SW 1271 (cell line): Measurements from ENCODE around the gene AP1S1.

Experiments
- DNase-seq, 2 experiments: peaks; one replicate each; lab custom pipeline; 2025; lab: John Stamatoyannopoulos, UW

AP1S1 gene

DNA sequence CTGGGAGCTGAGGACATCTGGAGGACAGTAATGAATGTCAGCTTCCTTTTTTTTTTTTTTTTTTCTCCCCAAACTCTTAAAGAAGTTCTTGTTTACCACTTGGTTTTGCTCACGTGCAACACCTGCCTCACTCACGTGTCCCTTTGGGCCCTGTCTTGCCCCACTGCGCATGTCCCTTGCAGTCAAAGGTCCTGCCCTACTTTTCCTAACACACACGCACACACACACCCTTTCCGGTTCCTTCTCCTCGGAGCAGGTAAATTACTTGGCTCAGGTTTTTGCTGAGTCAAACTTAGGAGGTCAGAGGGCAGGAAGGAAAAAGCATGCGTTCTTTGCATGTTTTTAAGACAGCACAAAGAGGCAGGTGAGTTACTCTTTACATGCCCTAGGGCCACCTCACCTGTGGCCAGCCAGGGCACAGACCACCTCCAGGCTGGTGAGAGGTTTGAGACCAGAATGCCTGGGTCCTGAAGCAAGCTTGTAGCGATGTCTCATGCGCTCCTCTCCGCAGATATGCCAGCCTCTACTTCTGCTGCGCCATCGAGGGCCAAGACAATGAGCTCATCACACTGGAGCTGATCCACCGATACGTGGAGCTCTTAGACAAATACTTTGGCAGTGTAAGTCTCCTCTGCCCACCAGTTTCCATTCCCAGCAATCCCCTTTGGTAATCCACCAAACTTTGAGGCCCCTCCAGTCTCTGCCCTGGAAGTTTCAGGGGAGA lies 2.8 kb downstream of the AP1S1 start:
- DNase-seq, result no peak

DNA sequence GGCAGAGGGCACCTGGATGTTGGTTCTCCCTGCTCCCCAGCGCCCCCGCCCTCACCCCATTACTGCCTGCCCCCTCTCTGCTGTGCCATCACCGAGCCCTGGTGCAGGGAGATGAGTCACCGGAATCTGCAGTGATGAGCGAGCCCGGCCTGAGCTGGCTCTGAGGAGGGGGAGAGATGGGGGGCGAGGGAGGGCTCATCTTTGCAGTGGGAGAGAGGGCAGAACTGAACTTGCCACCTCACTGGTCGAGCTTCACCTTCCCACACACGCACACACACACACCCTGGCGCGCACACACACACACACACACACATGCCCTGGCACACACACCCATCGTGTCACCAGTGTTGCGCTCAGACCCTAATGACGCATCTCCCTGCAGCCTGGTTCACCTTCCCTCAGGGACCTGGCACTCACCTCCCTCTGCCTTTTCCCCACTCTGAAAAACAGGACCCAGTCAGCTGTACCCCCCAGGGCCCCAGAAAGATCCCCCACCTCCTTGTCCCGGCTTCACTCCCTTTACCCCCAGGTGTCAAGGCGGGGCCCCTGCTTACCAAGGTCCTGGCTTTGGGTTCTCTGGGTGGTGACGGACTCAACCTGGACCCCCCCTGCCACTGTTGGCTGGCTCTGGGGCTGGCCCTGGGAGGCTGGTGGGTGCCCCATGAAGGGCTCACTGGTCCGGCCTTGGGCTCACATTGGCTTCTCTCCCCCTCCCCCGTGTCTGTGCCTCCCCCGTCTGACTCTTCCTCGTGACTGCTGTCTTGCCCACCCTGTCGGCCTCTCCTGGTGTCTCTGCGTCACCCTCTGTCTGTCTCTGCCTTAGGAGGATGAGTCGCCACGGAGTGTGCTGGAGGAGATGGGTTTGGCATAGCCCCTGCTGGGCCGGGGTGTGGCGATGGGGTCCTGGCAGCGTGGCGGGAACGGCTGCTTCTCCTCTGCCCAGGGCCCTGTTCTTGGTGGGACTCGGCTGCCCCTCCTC lies 5.7 kb downstream of the AP1S1 start:
- DNase-seq, result peak in 1 of 2 experiments; percentile 49

DNA sequence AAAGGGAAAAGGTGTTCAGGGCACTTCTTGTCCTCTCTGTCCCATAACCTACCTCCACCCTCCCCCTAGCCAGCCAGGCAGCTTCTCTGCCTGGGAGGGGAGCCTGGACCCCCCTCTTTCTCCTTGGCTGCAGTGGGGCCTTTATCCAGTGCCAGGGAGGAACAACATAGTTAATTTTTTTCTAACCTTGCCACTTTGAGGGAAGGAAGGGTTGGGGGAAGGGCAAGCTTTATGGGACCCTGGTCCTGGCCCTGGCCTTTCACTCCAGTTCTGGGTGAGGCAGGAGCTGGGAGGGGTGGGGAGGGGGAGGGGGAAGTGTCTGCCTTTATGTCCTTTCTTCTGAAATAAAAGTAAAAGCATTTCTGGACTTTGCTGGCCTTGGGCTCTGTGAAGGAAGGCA lies 6.6 kb downstream of the AP1S1 start:
- no peak for DNase-seq

DNA sequence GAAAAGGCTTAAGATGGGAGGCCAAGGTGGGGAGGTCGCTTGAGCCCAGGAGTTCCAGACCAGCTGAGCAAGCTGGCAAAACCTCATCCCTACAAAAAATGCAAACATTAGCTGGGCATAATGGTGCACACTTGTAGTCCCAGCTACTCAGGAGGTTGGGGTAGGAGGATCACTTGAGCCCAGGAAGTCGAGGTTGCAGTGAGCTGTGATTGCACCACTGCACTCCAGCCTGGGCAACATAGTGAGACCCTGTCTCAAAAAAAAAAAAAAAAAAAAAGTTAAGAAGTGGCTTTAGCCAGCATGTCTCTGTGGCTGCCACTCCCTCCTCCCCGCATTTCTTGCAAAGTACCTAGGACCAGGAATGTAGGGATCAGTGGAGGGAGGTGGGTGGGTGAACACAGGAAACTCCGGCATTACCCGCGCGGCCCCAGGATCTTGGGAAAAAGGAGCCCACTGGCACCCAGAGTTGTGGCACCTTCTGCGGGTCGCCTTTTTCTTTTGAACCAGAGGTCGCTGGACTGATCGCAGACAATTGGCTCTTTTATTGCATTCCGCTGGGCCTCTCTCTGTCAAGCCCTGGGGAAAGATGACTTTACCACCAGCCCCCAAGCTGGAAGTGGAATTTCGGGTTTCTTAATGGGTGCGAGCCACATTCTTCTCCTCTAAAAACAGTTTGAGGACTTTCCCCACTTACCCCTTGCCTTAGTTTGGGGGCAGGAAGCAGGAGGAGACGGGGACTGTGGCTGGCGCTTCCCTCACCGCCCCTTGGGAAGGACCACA lies 7.6 kb downstream of the AP1S1 start:
- DNase-seq, result no peak

DNA sequence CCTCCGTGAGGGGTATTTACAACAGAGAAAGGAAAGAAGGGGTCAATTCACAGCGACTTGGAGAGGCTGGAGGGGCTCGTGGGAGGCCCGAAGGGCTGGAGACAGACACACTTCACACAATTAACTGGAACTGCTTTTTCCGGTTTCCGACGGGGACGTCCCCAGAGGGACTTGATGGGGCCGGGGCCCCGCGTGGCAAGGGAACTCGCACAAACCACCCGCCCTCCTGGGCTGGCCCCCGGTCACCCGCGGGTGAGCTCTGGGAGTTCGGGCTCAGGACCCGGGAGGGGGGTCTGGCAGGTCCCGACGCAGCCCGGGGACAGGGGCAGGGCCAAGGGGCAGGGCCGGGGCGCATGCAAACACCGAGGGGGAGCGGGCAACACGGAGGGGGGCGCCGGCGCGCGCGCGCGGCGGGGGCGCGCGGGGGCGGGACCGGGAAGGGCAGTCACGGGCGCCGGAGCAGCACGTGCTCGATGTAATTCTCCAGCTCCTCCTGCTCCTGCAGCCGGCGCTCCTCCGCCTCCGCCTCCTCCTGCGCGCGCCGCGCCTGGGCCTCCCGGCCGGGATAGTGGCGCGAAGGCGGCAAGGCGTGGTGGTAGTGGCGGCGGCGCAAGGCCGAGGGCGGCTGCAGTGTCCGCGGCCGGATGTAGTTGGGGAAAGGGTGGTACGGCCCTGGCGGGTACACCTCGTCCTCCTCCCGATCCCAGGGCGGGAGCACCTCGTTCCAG lies 8.4 kb downstream of the AP1S1 start:
- peak in 1 of 2 experiments; percentile 74 for DNase-seq

DNA sequence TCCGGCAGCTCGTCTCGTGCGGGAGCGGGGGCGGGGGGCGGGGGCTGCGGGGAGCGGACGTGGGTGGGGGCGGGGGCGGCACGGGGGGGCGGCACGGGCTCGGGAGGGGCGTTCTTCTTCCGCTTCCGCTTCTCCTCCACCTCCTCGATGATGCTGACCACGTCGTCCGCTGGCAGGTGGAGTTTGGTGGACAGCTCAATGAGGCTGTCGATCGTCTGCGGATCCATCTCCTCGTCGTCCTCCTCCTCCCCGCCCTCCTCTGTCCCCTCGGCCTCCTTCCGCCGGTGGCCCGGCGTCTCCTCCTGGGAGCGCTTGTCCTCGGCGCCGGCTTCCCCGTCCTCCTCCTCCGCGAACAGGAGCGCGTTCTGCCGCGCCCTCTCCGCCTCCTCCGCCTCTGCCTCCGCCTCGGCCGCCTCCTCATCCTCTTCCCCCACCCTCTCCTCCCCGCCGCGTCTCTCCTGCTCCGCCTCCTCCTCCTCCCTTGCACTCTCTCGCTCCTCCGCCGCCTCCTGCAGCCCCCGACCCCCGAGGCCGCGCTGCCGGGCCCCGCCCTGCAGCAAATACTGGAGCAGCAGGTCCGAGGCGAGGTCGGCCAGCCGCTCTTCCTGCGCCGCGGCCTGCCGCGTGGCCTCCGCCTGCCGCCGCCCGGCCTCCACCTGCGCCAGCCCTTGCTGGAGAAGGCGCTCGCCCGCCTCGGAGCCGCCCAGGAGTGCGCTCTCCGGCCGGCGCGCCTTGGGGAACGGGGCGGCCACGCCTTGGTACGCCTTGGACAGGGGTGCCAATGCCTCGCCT lies 9.2 kb downstream of the AP1S1 start:
- peak; percentile 30 to 82 for DNase-seq

DNA sequence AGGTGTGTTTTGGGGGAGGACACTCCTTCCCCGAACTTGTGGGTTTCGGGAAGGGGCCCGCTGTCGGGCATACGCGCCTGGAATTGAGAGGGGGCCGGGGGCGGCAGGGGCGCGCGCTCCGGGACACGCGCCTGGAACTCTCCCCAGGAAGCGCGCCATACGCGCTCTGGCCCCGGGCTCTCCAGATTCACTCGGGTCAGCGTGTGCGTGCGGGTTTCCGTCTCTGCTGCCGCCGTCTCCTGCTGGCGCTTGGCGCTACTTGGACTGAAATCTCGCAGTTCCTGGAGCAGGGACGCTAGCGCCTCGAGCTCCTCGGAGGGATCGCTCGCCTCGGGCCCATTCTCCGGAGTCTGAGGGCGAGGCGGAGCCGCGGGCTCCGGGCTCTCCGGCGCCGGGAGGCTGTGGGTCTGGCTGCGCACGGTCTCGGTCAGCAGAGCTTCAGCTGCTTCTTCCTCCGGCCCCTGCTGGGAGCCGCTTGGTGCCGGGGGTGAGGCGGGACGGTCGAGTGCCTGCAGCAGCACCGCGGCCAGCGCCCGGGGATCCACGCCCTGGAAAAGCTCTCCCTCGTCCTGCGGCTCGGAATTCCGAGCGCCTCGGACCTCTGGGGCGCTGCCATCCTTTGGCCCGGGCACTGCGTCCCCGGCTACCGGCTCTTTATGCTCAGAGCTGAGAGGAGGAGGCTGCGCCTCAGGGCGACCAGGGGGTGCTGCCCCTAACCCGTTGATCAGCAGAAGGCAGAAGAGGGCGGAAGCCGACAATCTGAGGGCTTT lies 10.0 kb downstream of the AP1S1 start:
- DNase-seq, result no peak

DNA sequence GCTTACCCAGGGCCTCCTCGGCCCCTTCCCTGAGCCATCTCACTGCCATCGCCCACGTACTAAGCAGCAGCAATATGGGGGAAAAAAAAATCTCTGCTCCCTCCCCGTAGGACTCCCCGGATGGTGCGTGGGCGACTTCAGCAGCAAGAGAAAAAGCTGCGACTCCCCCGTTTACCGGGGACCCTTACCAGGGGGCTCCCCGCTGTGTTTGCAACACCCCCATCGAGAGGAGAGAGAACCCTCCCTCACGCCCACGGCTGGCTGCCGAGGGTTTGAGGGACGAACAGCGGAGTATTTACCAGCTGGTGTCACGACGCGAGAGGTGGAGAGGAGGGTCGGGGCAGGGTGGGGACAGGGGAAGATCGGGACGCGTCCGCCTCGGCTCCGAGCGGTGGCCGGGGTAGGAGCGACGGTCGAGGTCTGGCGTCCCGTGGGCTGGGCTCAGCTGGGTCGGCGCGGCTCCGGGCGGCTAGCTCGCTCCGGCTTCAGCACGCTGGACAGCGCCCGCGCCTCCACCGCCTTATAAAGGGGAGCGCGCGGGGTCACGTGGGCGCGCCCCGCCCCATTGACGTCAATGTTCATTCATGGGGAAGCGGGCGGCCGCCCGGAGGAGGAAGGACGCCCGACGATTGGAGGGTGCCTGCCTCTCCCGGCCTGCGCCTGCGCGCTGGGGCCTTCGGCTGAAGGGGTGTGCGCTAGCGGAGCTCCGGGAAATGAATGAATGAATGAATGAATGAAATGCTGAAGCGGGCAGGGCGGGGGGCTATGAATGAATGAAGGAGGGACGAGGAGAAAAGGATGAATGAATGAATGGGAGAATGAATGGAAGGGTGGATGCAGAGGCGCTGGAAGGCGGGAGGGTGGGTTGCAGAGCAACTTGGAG lies 11.0 kb downstream of the AP1S1 start, which contains the start of gene VGF:
Gene VGF (minus strand): TSS at position 495 of the 883 bp plus-strand sequence. CDS start 726 bp downstream, outside the sequence.
- DNase-seq, result peak; percentile 86 to 88

DNA sequence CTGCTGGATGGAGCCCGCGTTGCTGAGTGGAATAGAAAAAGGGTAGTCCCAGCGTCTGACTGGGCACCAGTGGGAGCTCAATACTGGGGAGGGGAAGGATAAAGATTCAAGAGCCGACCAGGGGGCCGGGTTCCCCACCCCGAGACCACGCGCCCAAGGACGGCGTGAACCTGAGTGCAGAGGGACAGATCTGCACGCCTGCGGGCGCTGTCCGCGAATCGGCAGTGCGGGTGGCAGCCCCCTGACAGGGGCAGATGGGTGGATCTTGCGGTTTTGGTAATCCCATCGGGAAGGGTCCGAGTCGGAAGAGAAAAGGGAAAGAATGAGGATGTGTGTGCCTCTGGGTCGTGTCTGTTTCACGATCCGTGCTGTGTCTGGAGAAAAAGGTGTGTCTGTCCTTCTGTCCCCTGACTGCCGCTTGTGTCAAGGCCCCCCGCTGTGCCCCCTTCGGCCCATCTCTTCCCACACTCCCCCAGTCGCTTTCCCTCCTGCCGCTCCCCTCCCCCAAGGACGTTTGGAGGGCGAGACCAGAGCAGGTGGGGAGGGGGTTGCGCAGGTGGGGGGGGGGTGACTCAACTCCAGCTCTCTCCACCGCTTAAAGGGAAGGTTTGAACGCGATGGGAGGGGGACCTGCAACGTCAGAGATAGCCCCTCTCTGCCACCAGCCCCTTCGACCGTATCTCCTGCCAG lies 11.8 kb downstream of the AP1S1 start:
- no peak for DNase-seq

DNA sequence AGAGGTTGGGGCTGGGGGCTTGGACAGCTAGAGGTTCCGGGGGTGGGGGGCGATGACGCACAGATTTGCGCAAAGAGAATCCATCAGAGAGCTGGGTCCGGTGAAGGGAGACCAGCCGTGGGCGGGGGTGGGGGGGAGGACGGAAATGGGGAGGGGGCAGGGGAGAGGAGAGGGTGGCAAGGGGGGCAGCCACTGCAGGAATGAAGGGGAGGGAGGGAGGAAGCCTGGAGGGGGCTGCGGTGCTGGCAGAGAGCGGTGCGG lies 12.3 kb downstream of the AP1S1 start:
- DNase-seq, result no peak

DNA sequence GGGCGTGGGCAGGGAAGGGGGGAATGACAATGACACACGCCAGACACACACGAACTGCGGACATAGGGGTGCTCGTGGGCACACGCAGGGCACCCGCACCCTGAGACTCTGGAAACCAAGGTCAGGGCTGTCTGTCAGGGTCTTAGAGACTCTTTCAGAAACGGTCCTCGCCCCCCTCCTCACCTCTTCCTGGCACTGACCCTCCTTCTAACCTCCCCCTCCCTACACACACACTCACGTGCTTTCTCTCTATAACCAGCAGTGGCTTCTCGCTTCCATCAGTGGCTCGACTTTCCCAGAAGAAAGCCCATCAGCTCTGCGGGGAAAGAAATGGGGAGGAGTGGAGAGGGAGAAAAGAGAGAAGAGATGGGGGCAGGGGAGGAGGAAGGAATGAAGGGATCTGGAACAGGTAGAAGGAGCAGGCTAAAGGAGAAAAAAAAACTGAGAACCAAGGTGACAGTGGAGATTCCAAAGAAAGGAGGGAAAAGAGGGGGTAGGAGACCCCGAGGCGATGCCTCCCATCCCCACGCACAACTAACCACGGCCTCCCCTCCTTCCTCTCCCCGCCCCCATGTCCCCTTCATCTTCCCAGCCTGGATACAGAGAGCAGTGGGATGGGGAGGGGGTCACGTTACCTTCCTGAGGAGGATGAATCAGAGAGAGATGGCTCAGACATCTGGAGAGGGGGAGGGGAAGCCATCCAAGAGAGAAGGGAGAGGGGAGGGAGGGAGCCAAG lies 12.8 kb downstream of the AP1S1 start:
- DNase-seq, result no peak

DNA sequence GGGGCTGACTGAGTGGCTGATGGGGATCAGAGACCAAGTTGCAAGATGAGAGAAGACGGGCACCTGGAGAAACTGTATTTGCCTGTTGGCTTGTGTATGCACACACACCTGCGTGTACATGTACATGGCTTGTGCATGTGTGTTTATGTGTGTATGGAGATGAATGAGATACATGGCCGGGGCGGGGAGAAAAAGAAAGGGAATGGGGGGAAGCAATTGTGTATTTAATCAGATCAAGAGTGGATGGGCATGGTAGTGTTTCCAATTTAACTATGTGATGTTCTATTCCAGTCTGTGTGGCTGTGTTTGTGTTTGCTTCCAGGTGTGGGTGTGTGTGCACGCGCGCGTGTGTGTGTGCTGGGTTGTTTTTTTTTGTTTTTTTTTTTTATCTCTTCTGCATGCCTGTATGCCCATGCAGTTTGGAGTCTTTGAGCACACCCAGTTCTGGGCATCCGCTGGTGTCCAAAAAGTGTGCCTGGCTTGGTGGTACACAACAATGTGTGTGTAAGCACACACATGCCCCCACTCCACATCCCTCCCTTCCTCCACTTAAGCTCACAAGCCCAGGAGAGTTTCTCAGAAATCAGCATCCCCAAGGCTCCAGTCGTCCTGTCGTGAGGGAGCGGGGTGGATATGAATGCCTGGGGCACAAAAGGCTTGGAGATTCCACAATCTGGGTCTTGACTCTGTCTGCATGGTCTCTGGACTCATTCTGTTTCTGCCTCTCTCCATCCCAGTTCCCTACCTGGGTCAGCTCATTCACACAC lies 13.6 kb downstream of the AP1S1 start:
- DNase-seq, result peak in 1 of 2 experiments; percentile 47

DNA sequence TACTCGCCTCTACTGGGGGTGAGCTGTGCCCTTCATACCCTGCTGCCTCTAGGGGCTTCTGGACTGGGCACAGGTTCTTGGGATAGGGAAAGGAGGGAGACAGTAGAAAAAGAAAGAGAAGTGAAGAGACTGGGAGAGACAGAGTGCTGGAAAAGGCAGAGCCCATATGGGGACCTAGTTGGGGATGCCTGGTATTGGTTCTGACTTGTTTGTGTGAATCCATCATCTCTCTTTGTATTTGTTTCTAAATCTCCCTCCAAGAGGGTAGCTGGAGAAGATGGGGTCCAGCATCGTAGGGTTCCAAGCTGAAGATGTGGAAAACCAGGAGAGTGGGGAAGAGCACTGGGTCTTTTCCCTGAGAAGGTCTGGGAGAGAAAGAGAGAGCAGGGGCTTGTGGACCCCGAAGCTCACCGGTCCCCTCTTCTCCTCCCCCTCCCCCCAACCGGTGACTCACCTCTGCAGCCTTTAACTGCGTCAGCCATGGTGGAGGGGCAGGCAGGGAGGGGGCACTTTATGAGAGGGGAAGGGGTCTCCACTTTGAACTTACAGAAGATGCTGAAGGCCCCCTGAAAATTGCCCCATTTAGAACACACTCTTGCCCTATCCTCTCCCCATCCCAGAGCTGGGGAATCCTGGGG lies 14.3 kb downstream of the AP1S1 start:
- no peak for DNase-seq

DNA sequence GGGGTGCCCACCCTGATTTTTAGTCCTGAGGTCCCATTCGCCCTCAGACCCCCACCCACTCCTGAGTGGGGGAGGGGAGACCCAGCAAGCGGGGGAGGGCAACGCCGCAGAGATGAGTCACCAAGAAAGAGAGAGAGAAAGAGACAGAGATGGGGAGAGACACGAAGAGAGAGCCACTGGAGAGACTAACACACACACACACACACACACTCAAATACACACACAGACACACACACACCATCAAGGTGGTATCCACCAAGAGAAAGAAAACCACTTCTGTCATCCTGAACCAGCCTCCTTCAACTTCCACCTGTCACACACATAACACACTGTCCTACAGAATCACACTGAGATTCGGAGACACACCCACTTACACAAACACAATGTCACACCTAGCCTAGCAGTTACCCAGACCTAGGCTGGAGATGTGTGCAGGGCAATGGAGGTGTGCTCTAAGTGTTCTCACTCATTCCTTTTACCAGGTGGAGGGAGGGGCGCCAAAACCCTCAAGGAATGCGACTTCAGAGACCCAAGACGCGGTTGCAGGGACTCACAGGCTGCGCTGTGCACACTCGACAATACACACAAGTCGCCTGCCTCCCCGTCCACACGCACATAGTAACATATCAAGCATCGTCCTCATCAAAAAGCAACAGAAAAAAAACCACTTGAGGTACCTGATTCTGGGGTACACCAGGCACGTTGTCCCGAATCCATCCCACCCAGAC lies 15.0 kb downstream of the AP1S1 start:
- DNase-seq, result no peak

DNA sequence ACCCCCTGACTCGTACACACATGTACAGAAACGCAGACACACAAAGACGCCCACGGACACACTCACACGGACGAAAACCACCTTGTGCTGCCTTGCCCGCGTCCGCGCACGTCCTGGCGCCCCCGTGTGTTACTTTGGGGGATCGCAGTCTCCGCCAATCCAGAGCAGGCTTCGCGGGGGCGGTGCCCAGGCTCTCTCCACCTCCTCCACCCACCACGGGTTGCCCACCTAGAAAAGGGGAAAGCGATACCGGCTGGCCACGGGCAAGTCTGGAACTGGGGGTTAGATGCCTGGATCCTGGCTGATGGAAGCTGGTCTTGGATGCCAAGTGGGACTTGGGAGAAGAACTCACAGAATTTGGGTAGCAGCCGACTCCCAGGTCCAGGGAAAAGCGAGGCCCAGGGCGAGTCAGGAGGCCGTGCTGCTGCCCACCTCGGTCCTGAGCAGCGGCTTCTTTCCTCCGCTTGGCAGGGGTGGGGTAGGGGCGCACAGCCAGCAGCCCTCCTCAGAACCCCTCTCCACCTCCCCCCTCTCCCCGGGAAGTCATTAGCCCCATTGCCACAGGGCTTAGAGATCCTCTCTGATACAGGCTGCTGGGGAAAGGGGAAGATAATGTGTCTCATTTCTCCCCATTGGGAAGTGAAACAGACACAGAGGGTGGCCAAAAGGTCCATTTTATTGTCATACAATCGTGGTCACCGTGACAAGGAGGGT lies 15.7 kb downstream of the AP1S1 start:
- DNase-seq, result peak in 1 of 2 experiments; percentile 51
